Measurements from ENCODE around the gene ITPRID2. TPM values are rescaled to one million over a fixed set of nuclear protein-coding genes. Genes with fewer than 3 reads are reported as not detected.

The ITPRID2 gene
- total RNA-seq, 8 experiments from 2014 or later = 27.2 to 113 (median 35.9) TPM

GRCh38 chr2:181886192-181886591 lies 5.3 kb upstream of the ITPRID2 start:
- H3K27ac ChIP-seq = no peak overlapping the region
- H3K4me3 ChIP-seq = no peak overlapping the region
- ATAC-seq (replicated peaks in 6 of 8) = peak in 4 of 8 experiments; percentile 25 to 80 (median 60)
- in situ Hi-C loops (cut with MboI; ENCODE audit: low pct_unique_long_range_greater_than_20kb in 2 of 9, low sequenced_read_pairs in 9 of 9, unreplicated experiment in 9 of 9) = loop anchor here in 1 of 9 experiments (25.0 kb wide), 1 partner anchor 124 kb away; no protein-coding TSS in a partner anchor
- H3K4me1 ChIP-seq (replicated peaks in 1 of 2) = no peaks in the 10 kb centered on the region
- WGBS, 10 experiments = 20 to 89% (median 50%) methylated on average over 1 to 4 of the region's 4 CpGs; no CpG with 5 or more reads in 3 of the 10 experiments

DNA sequence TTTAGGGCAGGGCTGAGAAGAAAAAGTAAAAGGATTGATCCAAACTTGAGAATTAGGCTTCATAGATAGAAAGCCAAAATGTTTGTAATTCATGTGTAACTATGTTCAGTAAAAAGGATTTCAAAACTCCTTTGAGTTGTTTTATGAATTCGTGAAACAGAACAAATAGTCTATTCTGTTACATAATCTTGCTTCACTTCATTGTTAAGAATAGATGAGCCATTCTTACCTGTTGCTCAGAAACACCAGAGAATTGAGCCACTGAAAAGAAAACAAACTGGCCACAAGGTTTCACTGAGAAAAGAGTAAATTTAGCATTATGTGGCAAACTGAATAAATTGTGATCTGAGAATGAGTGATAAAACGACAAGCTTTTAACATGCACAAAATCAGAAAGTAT lies 4.5 kb upstream of the ITPRID2 start:
- H3K27ac ChIP-seq = no peak overlapping the region
- in situ Hi-C loops (cut with MboI; ENCODE audit: low pct_unique_long_range_greater_than_20kb in 2 of 9, low sequenced_read_pairs in 9 of 9, unreplicated experiment in 9 of 9) = loop anchor here in 1 of 9 experiments (25.0 kb wide), 1 partner anchor 125 kb away; no protein-coding TSS in a partner anchor
- WGBS, 10 experiments = 20 to 83% (median 64%) methylated on average over 1 to 2 of the region's 2 CpGs; no CpG with 5 or more reads in 1 of the 10 experiments

GRCh38 chr2:181889776-181890175 lies 1.8 kb upstream of the ITPRID2 start:
- H3K27ac ChIP-seq = no peak overlapping the region
- in situ Hi-C loops (cut with MboI; ENCODE audit: low pct_unique_long_range_greater_than_20kb in 2 of 9, low sequenced_read_pairs in 9 of 9, unreplicated experiment in 9 of 9) = loop anchor here in 2 of 9 experiments (10.0 to 25.0 kb wide), 2 partner anchors 127 to 135 kb away; no protein-coding TSS in a partner anchor
- no peak for ATAC-seq (replicated peaks in 6 of 8)
- H3K4me3 ChIP-seq = no peak overlapping the region
- peaks cover 0 to 13% of the 10 kb centered on the region in 2 donors for H3K4me1 ChIP-seq (replicated peaks in 1 of 2)

More for the DNA sequence above, 4.5 kb upstream of the ITPRID2 start:
- no peak for ATAC-seq (replicated peaks in 6 of 8)
- Histone ChIP-seq H3K4me1 (replicated peaks in 1 of 2) (no peaks in the 10 kb centered on the region), H3K4me3 (no peak overlapping the region)

DNA sequence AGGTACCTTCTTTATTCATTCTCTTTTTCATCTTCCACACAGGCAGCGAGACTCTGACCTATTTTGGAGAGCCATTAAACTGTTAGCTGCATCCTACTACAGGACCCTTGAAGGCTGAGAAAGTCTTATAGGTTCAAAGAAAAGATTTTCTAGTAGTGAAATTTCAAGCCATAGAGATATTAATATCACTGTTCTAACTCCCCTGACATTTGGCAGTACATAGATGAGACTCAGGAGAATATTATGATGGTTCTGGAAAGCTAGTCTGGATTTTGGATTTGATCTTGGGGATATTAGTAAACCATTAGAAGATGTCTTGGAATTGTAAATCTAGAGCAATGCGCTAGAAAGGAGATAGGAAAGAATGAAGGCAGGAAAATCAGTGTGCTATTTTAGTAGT lies 1.3 kb upstream of the ITPRID2 start:
- 67 to 100% (median 100%) methylated on average over 1 to 2 of the region's 2 CpGs; no CpG with 5 or more reads in 2 of the 10 experiments for WGBS, 10 experiments
- in situ Hi-C loops (cut with MboI; ENCODE audit: low pct_unique_long_range_greater_than_20kb in 2 of 9, low sequenced_read_pairs in 9 of 9, unreplicated experiment in 9 of 9) = loop anchor here in 2 of 9 experiments (10.0 to 25.0 kb wide), 2 partner anchors 128 to 135 kb away; no protein-coding TSS in a partner anchor
- Histone ChIP-seq H3K4me1 (replicated peaks in 1 of 2) (peaks cover 0 to 13% of the 10 kb centered on the region in 2 donors), H3K27ac (no peak overlapping the region), H3K4me3 (no peak overlapping the region)
- no peak for ATAC-seq (replicated peaks in 6 of 8)

DNA sequence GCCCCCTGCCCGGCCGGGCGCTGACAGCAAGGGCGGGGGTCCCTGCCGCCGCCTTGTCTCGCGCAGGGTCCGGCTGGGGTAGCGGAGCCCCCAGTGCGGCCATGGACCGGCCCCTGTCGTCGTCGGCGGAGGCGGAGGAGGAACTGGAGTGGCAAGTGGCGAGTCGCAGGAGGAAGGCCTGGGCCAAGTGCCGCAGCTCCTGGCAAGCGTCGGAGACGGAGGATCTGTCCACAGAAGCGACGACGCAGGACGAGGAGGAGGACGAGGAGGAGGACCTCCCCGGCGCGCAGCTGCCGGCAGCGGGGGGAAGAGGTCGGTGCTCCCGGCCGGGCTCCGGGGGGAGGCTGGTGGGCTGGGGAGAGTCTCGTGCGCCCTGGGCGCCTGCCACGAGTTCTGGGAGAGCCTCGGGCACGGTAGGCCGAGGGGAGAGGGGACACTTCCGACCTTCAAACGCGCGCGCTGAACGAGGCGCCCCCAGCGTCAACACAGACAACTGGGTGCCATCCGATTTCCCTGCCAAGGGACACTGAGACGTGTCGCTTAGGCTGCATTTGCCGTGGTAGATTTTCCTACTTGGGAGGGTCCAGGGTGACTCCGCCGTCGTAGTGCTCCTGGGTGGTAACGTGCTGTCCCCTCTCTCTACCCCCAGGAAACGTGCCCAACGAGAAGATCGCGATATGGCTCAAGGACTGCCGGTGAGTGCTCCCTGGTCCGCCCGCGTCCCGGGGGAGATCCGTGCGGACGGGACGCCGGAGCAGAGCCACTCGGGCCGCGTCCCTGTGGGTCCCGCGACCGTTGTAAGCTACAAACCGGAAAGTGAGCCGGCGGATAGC lies 652 bp downstream of the ITPRID2 start:
- in situ Hi-C loops (cut with MboI; ENCODE audit: low pct_unique_long_range_greater_than_20kb in 2 of 9, low sequenced_read_pairs in 9 of 9, unreplicated experiment in 9 of 9) = loop anchor here in 2 of 9 experiments (10.0 to 25.0 kb wide), 2 partner anchors 130 to 137 kb away; no protein-coding TSS in a partner anchor
- ATAC-seq (replicated peaks in 6 of 8) = peak; percentile 63 to 71 (median 66)
- WGBS, 10 experiments = 0 to 10% (median 1%) methylated on average over 6 to 20 of the region's 83 CpGs; no CpG with 5 or more reads in 6 of the 10 experiments
- Histone ChIP-seq H3K27ac (peak overlapping the region; percentile 77 to 86), H3K4me1 (replicated peaks in 1 of 2) (peaks cover 0 to 13% of the 10 kb centered on the region in 2 donors), H3K4me3 (peak overlapping the region; percentile 67 to 88 (median 78))

GRCh38 chr2:181892799-181893435 lies 1.4 kb downstream of the ITPRID2 start:
- Histone ChIP-seq H3K27ac (peak overlapping the region; percentile 77 to 86), H3K4me1 (replicated peaks in 1 of 2) (peaks cover 0 to 13% of the 10 kb centered on the region in 2 donors), H3K4me3 (peak overlapping the region; percentile 67 to 88 (median 78))
- in situ Hi-C loops (cut with MboI; ENCODE audit: low pct_unique_long_range_greater_than_20kb in 2 of 9, low sequenced_read_pairs in 9 of 9, unreplicated experiment in 9 of 9) = loop anchor here in 2 of 9 experiments (10.0 to 25.0 kb wide), 2 partner anchors 131 to 138 kb away; no protein-coding TSS in a partner anchor
- ATAC-seq (replicated peaks in 6 of 8) = no peak
- 0 to 25% (median 5%) methylated on average over 1 to 10 of the region's 10 CpGs for WGBS, 10 experiments

DNA sequence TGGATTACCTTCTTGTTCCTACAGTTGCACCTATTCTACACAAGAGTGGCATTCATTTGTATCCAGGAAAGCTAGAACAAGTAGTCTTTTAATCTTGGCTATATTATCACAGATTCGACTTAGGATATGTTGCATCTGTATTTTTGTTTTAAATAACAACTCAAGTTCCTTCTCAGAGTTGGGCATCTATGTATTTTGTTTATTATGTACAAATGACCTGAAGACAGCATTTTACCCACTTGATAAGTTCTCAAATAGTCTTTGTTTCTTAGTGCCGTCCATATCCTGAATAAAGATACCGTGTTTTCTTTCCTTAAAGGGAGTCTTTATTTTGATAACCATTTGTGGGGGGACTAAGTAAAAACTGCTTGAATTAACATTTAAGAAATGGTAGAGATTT lies 2.9 kb downstream of the ITPRID2 start:
- 63 to 100% (median 96%) methylated on average over 1 to 3 of the region's 3 CpGs; no CpG with 5 or more reads in 2 of the 10 experiments for WGBS, 10 experiments
- Histone ChIP-seq H3K27ac (no peak overlapping the region), H3K4me3 (peak overlapping the region in 2 of 5 donors; percentile 12 to 67), H3K4me1 (replicated peaks in 1 of 2) (peaks cover 0 to 13% of the 10 kb centered on the region in 2 donors)
- in situ Hi-C loops (cut with MboI; ENCODE audit: low pct_unique_long_range_greater_than_20kb in 2 of 9, low sequenced_read_pairs in 9 of 9, unreplicated experiment in 9 of 9) = loop anchor here in 2 of 9 experiments (10.0 to 25.0 kb wide), 2 partner anchors 132 to 140 kb away; no protein-coding TSS in a partner anchor
- ATAC-seq (replicated peaks in 6 of 8) = no peak

DNA sequence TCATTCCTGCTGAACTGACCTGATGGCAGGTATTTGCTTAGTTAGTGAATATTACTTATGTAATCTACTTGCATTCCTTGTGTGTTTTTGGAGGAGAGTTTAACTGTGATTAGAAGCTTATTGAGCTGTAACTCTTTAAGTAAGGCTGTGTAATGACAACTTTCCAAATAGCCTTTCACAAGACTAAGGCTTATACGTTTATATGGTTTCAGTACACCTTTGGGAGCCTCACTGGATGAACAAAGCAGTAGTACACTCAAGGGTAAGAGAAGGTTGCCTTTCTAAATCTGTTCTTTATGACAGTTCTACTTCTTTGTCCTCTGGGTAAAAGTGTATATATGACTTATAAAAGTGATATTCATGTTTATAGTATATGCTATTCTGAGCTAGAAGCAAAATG lies 4.3 kb downstream of the ITPRID2 start:
- in situ Hi-C loops (cut with MboI; ENCODE audit: low pct_unique_long_range_greater_than_20kb in 2 of 9, low sequenced_read_pairs in 9 of 9, unreplicated experiment in 9 of 9) = loop anchor here in 2 of 9 experiments (10.0 to 25.0 kb wide), 2 partner anchors 134 to 141 kb away; no protein-coding TSS in a partner anchor
- 78 to 100% (median 90%) methylated on average over 1 of the region's 1 CpG; no CpG with 5 or more reads in 6 of the 10 experiments for WGBS, 10 experiments
- ATAC-seq (replicated peaks in 6 of 8) = no peak
- Histone ChIP-seq H3K27ac (no peak overlapping the region), H3K4me1 (replicated peaks in 1 of 2) (peaks cover 0 to 13% of the 10 kb centered on the region in 2 donors), H3K4me3 (no peak overlapping the region)

GRCh38 chr2:181896286-181896685 lies 4.8 kb downstream of the ITPRID2 start:
- WGBS, 10 experiments = 20 to 100% (median 75%) methylated on average over 1 of the region's 1 CpG; no CpG with 5 or more reads in 1 of the 10 experiments
- H3K4me3 ChIP-seq = no peak overlapping the region
- in situ Hi-C loops (cut with MboI; ENCODE audit: low pct_unique_long_range_greater_than_20kb in 2 of 9, low sequenced_read_pairs in 9 of 9, unreplicated experiment in 9 of 9) = loop anchor here in 2 of 9 experiments (10.0 to 25.0 kb wide), 2 partner anchors 134 to 141 kb away; no protein-coding TSS in a partner anchor
- H3K27ac ChIP-seq = no peak overlapping the region
- peaks cover 0 to 13% of the 10 kb centered on the region in 2 donors for H3K4me1 ChIP-seq (replicated peaks in 1 of 2)
- ATAC-seq (replicated peaks in 6 of 8) = no peak

GRCh38 chr2:181900007-181900651 lies 8.6 kb downstream of the ITPRID2 start:
- in situ Hi-C loops (cut with MboI; ENCODE audit: low pct_unique_long_range_greater_than_20kb in 2 of 9, low sequenced_read_pairs in 9 of 9, unreplicated experiment in 9 of 9) = loop anchor here in 2 of 9 experiments (10.0 to 25.0 kb wide), 2 partner anchors 145 to 163 kb away; no protein-coding TSS in a partner anchor
- 52 to 89% (median 77%) methylated on average over 2 to 3 of the region's 3 CpGs; no CpG with 5 or more reads in 1 of the 10 experiments for WGBS, 10 experiments
- ATAC-seq (replicated peaks in 6 of 8) = peak in 1 of 8 experiments; percentile 35
- no peak overlapping the region for H3K27ac ChIP-seq
- no peaks in the 10 kb centered on the region for H3K4me1 ChIP-seq (replicated peaks in 1 of 2)
- no peak overlapping the region for H3K4me3 ChIP-seq

GRCh38 chr2:181902625-181903024 lies 11.1 kb downstream of the ITPRID2 start:
- H3K27ac ChIP-seq = no peak overlapping the region
- no peaks in the 10 kb centered on the region for H3K4me1 ChIP-seq (replicated peaks in 1 of 2)
- WGBS, 10 experiments = 70 to 100% (median 95%) methylated on average over 1 to 3 of the region's 3 CpGs
- no peak for ATAC-seq (replicated peaks in 6 of 8)
- in situ Hi-C loops (cut with MboI; ENCODE audit: low pct_unique_long_range_greater_than_20kb in 2 of 9, low sequenced_read_pairs in 9 of 9, unreplicated experiment in 9 of 9) = loop anchor here in 2 of 9 experiments (10.0 to 25.0 kb wide), 2 partner anchors 148 to 165 kb away; no protein-coding TSS in a partner anchor
- H3K4me3 ChIP-seq = no peak overlapping the region

Measured in motor neuron (in vitro differentiated cells).